GM12878 (cell line): Measurements from ENCODE around the gene STAMBPL1. TPM values are rescaled to one million over a fixed set of nuclear protein-coding genes. Genes with fewer than 3 reads are reported as not detected.

Source experiments
- ATAC-seq: fragments of 200-7000 bp; cut with Tn5 transposase; 3 replicates; pipeline ENCODE4 v1.9.1; 2020; ENCODE audit warnings: mild to moderate bottlenecking, moderate library complexity
- BruUV-seq: library from RNA; stranded (reverse); fragments of 400-500 nt; replicated peaks from 2 replicates; lab custom pipeline; 2021; lab: Mats Ljungman, UMichigan
- CTCF ChIA-PET: fragments of 300-600 bp; sonication (Branson Sonifier 250); formaldehyde crosslinking; extraction: SDS; loops from one replicate; lab custom pipeline; 2021; ENCODE audit warnings: inconsistent platforms; lab: Yijun Ruan, JAX
- POLR2A ChIA-PET: fragments of 350-600 bp; formaldehyde crosslinking; extraction: SDS; loops from one replicate; lab custom pipeline; 2021; ENCODE audit warnings: inconsistent platforms; lab: Charles Lee
- RAD21 ChIA-PET: fragments of 300-600 bp; sonication (Branson Sonifier 250); formaldehyde crosslinking; loops from one replicate; lab custom pipeline; 2023; ENCODE audit warnings: antibody characterized with exemption; ENCODE audit not compliant: unreplicated experiment; lab: Charles Lee
- SMC1A ChIA-PET: fragments of 300-600 bp; sonication (Branson Sonifier 250); formaldehyde crosslinking; loops from one replicate; lab custom pipeline; 2023; ENCODE audit not compliant: unreplicated experiment, uncharacterized antibody; lab: Charles Lee
- DNase-seq: peaks from one replicate; pipeline ENCODE4 v3.0.0-alpha.2; 2011; ENCODE audit warnings: low read depth, low spot score
- FAIRE-seq: peaks from 3 replicates; lab custom pipeline; 2011; peaks lifted over from hg19 to GRCh38; lab: Jason Lieb, UNC
- H2AFZ ChIP-seq: 2 replicates; pipeline ENCODE4 v1.6.0; 2011; ENCODE audit warnings: low read depth, low read length, control low read depth; ENCODE audit not compliant: control insufficient read depth
- H3K27ac ChIP-seq: 2 replicates; pipeline ENCODE4 v1.5.1; 2011; ENCODE audit warnings: control low read depth; ENCODE audit not compliant: control insufficient read depth, insufficient read depth
- H3K27me3 ChIP-seq, 2 experiments: replicated peaks in 1 of 2; 2 replicates each; pipeline versions ENCODE4 v1.6.0 to v1.6.1; 2011; ENCODE audit warnings: low read length in 1 of 2; ENCODE audit not compliant: control insufficient read depth in 2 of 2, insufficient read depth in 2 of 2
- H3K36me3 ChIP-seq, 2 experiments: 2 replicates each; pipeline ENCODE4 v1.5.1; 2011; ENCODE audit warnings: low read length in 1 of 2; ENCODE audit not compliant: control insufficient read depth in 2 of 2, insufficient read depth in 2 of 2
- H3K4me1 ChIP-seq: 2 replicates; pipeline ENCODE4 v1.6.1; 2011; ENCODE audit warnings: mild to moderate bottlenecking, low read length, moderate library complexity, mixed read lengths; ENCODE audit not compliant: control insufficient read depth, insufficient read depth
- H3K4me2 ChIP-seq: 2 replicates; pipeline ENCODE4 v1.6.0; 2011; ENCODE audit warnings: control low read depth; ENCODE audit not compliant: control insufficient read depth, insufficient read depth
- H3K4me3 ChIP-seq: fragments of 200-600 bp; sonication (generic); 2 replicates; pipeline ENCODE4 v1.5.1; 2016
- H3K79me2 ChIP-seq: 2 replicates; pipeline ENCODE4 v1.6.0; 2011; ENCODE audit warnings: low read length; ENCODE audit not compliant: control insufficient read depth, insufficient read depth
- H3K9ac ChIP-seq: 2 replicates; pipeline ENCODE4 v1.8.0; 2011; ENCODE audit warnings: low read length, control low read depth, mixed read lengths; ENCODE audit not compliant: control insufficient read depth, insufficient read depth
- H3K9me3 ChIP-seq: replicated peaks from 3 replicates; pipeline ENCODE4 v1.5.1; 2011; ENCODE audit warnings: mild to moderate bottlenecking, low read length; ENCODE audit not compliant: control insufficient read depth, insufficient read depth
- H4K20me1 ChIP-seq: 2 replicates; pipeline ENCODE4 v1.6.0; 2011; ENCODE audit not compliant: control insufficient read depth, insufficient read depth
- ASH2L ChIP-seq: fragments of 300-600, 200-600 bp; sonication (generic); IDR thresholded peaks from 2 replicates; pipeline ENCODE4 v1.6.1; 2017; ENCODE audit warnings: low read depth, mild to moderate bottlenecking, borderline replicate concordance
- HDGF ChIP-seq: fragments of 450-650 bp; IDR thresholded peaks from 2 replicates; pipeline ENCODE4 v1.6.1; 2016; ENCODE audit warnings: antibody characterized with exemption
- JUNB ChIP-seq: IDR thresholded peaks from 2 replicates; pipeline ENCODE4 v1.6.1; 2016; ENCODE audit warnings: antibody characterized with exemption, mild to moderate bottlenecking
- POLR2AphosphoS2 ChIP-seq: IDR thresholded peaks from 2 replicates; pipeline ENCODE4 v1.6.1; 2011; ENCODE audit warnings: low read depth, mild to moderate bottlenecking, low read length, improper control_type of control experiment, moderate library complexity
- POU2F2 ChIP-seq: IDR thresholded peaks from 3 replicates; pipeline ENCODE4 v1.6.1; 2011; ENCODE audit warnings: low read depth, mild to moderate bottlenecking, low read length, borderline replicate concordance
- RFX5 ChIP-seq: IDR thresholded peaks from 2 replicates; pipeline ENCODE4 v1.6.1; 2011; ENCODE audit warnings: low read depth, low read length, improper control_type of control experiment
- SMAD1 ChIP-seq: fragments of 450-650 bp; IDR thresholded peaks from 2 replicates; pipeline ENCODE4 v1.6.1; 2018; ENCODE audit warnings: mild to moderate bottlenecking, low read depth; ENCODE audit not compliant: partially characterized antibody
- SREBF2 ChIP-seq: IDR thresholded peaks from 2 replicates; pipeline ENCODE4 v1.6.1; 2012; ENCODE audit warnings: mild to moderate bottlenecking, low read length
- STAT3 ChIP-seq: IDR thresholded peaks from 2 replicates; pipeline ENCODE4 v1.6.1; 2011; ENCODE audit warnings: low read depth, low read length, improper control_type of control experiment
- TAF1 ChIP-seq: IDR thresholded peaks from 2 replicates; pipeline ENCODE4 v1.6.1; 2011; ENCODE audit warnings: mild to moderate bottlenecking, low read depth, low read length, borderline replicate concordance
- USF1 ChIP-seq: IDR thresholded peaks from 2 replicates; pipeline ENCODE4 v1.6.1; 2011; ENCODE audit warnings: borderline replicate concordance, low read depth, mild to moderate bottlenecking, moderate library complexity, mixed read lengths, low read length; ENCODE audit not compliant: insufficient read depth; ENCODE audit errors: extremely low read length
- ZNF24 ChIP-seq: fragments of 450-650 bp; IDR thresholded peaks from 2 replicates; pipeline ENCODE4 v1.6.1; 2017; ENCODE audit warnings: antibody characterized with exemption, mild to moderate bottlenecking
- ZNF687 ChIP-seq: fragments of 450-650 bp; IDR thresholded peaks from 2 replicates; pipeline ENCODE4 v1.6.1; 2017; ENCODE audit warnings: mild to moderate bottlenecking, moderate library complexity
- WGBS: methylation state at CpG from one replicate; pipeline ENCODE4 v1.1.6; 2016; ENCODE audit warnings: low lambda C conversion rate; ENCODE audit not compliant: insufficient replicate concordance, insufficient coverage; ENCODE audit errors: missing lambda C conversion rate; 5-methylcytosine and 5-hydroxymethylcytosine counted together
- in situ Hi-C: fragments of 300-500 bp; cut with MboI; formaldehyde crosslinking; loops from 9 replicates; pipeline ENCODE4 v1.14.3; 2018; ENCODE audit warnings: mixed read lengths
- intact Hi-C: fragments of 100-400 bp; cut with micrococcal nuclease; formaldehyde crosslinking; loops from one replicate; pipeline ENCODE4 v1.14.2; 2022; ENCODE audit not compliant: unreplicated experiment
- polyA plus RNA-seq, 11 experiments: library from polyadenylated mRNA; depleted of rRNA in 4 of 11; unstranded in 6 of 11; stranded (reverse) in 5 of 11; fragments of >200 nt; fragmentation: Nextera tagmentation in 4 of 11; fragmentation: Illumina TruSeq in 1 of 11; extraction: Ambion mirVana in 4 of 11; extraction: Trizol in 1 of 11; gene quantifications; 1 replicate in 1 of 11; 2 replicates in 10 of 11; pipeline versions ENCODE4 v1.2.1 to v1.2.3, GENCODE V29; 2011 to 2016; ENCODE audit warnings: inconsistent platforms in 2 of 11, missing spikeins in 2 of 11, low read depth in 1 of 11
- total RNA-seq, 4 experiments: library from RNA; depleted of rRNA in 3 of 4; stranded (reverse); fragments of >200 nt in 3 of 4; fragmentation: Illumina TruSeq in 1 of 4; extraction: Trizol in 1 of 4; gene quantifications; 2 replicates each; pipeline versions ENCODE4 v1.2.1 to v1.2.3, GENCODE V29; 2013 to 2021

Gene STAMBPL1
- total and polyA plus RNA-seq, 10 of the 15 experiments (the other 5 are each of a cell fraction or from before 2014, with no cell fraction given): 7.5 to 44.1 (median 25.4) TPM

GRCh38 chr10:88896994-88897853, 17.2 kb downstream of the STAMBPL1 start (continued):
- TF ChIP-seq ZNF687: no peak
- TF ChIP-seq RFX5: no peak

GRCh38 chr10:88898727-88899126, 18.7 kb downstream of the STAMBPL1 start:
- ATAC-seq (peak; percentile 11), DNase-seq (no peak), FAIRE-seq (no peak)
- Histone ChIP-seq H3K9me3 (no peaks in the 10 kb centered on the region), H3K79me2 (peaks cover 65% of the 10 kb centered on the region), H3K27ac (peak overlapping the region; percentile 84), H2AFZ (peak overlapping the region; percentile 72), H3K4me3 (peak overlapping the region; percentile 51), H3K36me3 (0 out of 4 replicates have a peak, but pooled peaks cover 0 to 4% of the 10 kb centered on the region in 2 experiments), H3K4me1 (peaks cover 52% of the 10 kb centered on the region), H3K4me2 (peak overlapping the region; percentile 96), H3K27me3 (no peaks in the 10 kb centered on the region), H4K20me1 (no peaks in the 10 kb centered on the region), H3K9ac (peak overlapping the region; percentile 51)
- ChIA-PET SMC1A (interaction anchor here (2.0 to 8.4 kb wide), 6 partner anchors 9 to 65 kb away, joined by 6 to 329 read pairs (median 46); no protein-coding TSS in a partner anchor), RAD21 (interaction anchor here (0.6 to 7.9 kb wide), 6 partner anchors 11 to 118 kb away, joined by 3 to 249 read pairs (median 66); partner anchors contain the start of gene FAS), POLR2A (interaction anchor here (0.9 to 6.3 kb wide), 4 partner anchors 12 to 95 kb away, joined by 3 to 248 read pairs (median 3); no protein-coding TSS in a partner anchor), CTCF (interaction anchor here (0.9 to 6.6 kb wide), 9 partner anchors 8 to 316 kb away, joined by 3 to 116 read pairs (median 5); partner anchors contain the start of gene FAS)
- intact Hi-C loops (loop anchor here (1.0 kb wide), 1 partner anchor 10 kb away; no protein-coding TSS in a partner anchor), in situ Hi-C loops (no loop called here)
- no TSS peak for BruUV-seq
- WGBS: 3% methylated on average over 3 of the region's 3 CpGs
- no peak for TF ChIP-seq ZNF24
- TF ChIP-seq TAF1: peak; percentile 54; the same call in 1 of the 2 replicates
- TF ChIP-seq ASH2L: no peak
- no peak for TF ChIP-seq POLR2AphosphoS2
- TF ChIP-seq JUNB: no peak
- 0 out of 2 replicates have a peak, but pooled peaks have one; percentile 50 for TF ChIP-seq HDGF
- no peak for TF ChIP-seq POU2F2
- no peak for TF ChIP-seq SMAD1
- no peak for TF ChIP-seq USF1
- no peak for TF ChIP-seq SREBF2
- TF ChIP-seq STAT3: no peak
